NCI-H1436 (cell line): Measurements from ENCODE around the gene NPAS3.

Experiments
- DNase-seq: peaks from one replicate; lab custom pipeline; 2025; lab: John Stamatoyannopoulos, UW

NPAS3 gene

GRCh38 chr14:33515441-33515840 lies 576.8 kb downstream of the NPAS3 start:
- DNase-seq = no peak

- no peak for DNase-seq
Observed at GRCh38 chr14:33515899-33516298, 577.2 kb downstream of the NPAS3 start.

- DNase-seq = no peak
Observed at GRCh38 chr14:33516898-33517436, 578.3 kb downstream of the NPAS3 start.

- DNase-seq = no peak
Observed at GRCh38 chr14:33521192-33521591, 582.5 kb downstream of the NPAS3 start.

GRCh38 chr14:33524244-33524643 lies 585.6 kb downstream of the NPAS3 start:
- no peak for DNase-seq

- no peak for DNase-seq
Observed at GRCh38 chr14:33525626-33526025, 586.9 kb downstream of the NPAS3 start.

GRCh38 chr14:33527023-33527634 lies 588.5 kb downstream of the NPAS3 start:
- no peak for DNase-seq

GRCh38 chr14:33528655-33529054 lies 590.0 kb downstream of the NPAS3 start:
- DNase-seq = no peak

- peak; percentile 29 for DNase-seq
Observed at GRCh38 chr14:33529787-33530757, 591.4 kb downstream of the NPAS3 start.

GRCh38 chr14:33532553-33532952 lies 593.9 kb downstream of the NPAS3 start:
- no peak for DNase-seq

GRCh38 chr14:33534104-33534503 lies 595.4 kb downstream of the NPAS3 start:
- DNase-seq = no peak

GRCh38 chr14:33534632-33535031 lies 596.0 kb downstream of the NPAS3 start:
- DNase-seq = no peak

GRCh38 chr14:33539918-33540357 lies 601.3 kb downstream of the NPAS3 start:
- no peak for DNase-seq

GRCh38 chr14:33541171-33541570 lies 602.5 kb downstream of the NPAS3 start:
- no peak for DNase-seq

GRCh38 chr14:33542338-33543287 lies 603.9 kb downstream of the NPAS3 start:
- peak; percentile 24 for DNase-seq

- DNase-seq = no peak
Observed at GRCh38 chr14:33545696-33546095, 607.0 kb downstream of the NPAS3 start.

GRCh38 chr14:33548606-33549005 lies 609.9 kb downstream of the NPAS3 start:
- DNase-seq = no peak

- DNase-seq = no peak
Observed at GRCh38 chr14:33551963-33552362, 613.3 kb downstream of the NPAS3 start.

GRCh38 chr14:33553706-33554278 lies 615.1 kb downstream of the NPAS3 start:
- no peak for DNase-seq

- DNase-seq = no peak
Observed at GRCh38 chr14:33554988-33555387, 616.3 kb downstream of the NPAS3 start.

- DNase-seq = no peak
Observed at GRCh38 chr14:33555710-33556350, 617.2 kb downstream of the NPAS3 start.
